GM12878 (cell line): Measurements from ENCODE around the gene CHSY3.

Experiments
- CEBPZ ChIP-seq: fragments of 150-350 bp; IDR thresholded peaks from 2 replicates; pipeline ENCODE4 v1.6.1; 2016; ENCODE audit warnings: low read depth, low read length
- CTCF ChIP-seq, 3 experiments: IDR thresholded peaks in 2 of 3; conservative IDR thresholded peaks in 1 of 3; 2 replicates each; pipeline ENCODE4 v1.5.1; 2011; ENCODE audit warnings: low read depth in 3 of 3, low read length in 3 of 3, mild to moderate bottlenecking in 3 of 3, control low read depth in 2 of 3, moderate library complexity in 2 of 3, inconsistent platforms in 1 of 3, mixed read lengths in 1 of 3; ENCODE audit not compliant: control insufficient read depth in 2 of 3, insufficient read depth in 1 of 3; ENCODE audit errors: extremely low read depth in 1 of 3
- EZH2 ChIP-seq: IDR thresholded peaks from 2 replicates; pipeline ENCODE4 v1.6.1; 2012; ENCODE audit warnings: low read depth, mild to moderate bottlenecking, control low read depth, inconsistent platforms, low read length, borderline replicate concordance; ENCODE audit not compliant: control insufficient read depth
- KDM1A ChIP-seq: fragments of 200-600 bp; sonication (generic); IDR thresholded peaks from 2 replicates; pipeline ENCODE4 v1.6.1; 2016; ENCODE audit warnings: borderline replicate concordance
- POLR2A ChIP-seq: IDR thresholded peaks from 2 replicates; pipeline ENCODE4 v1.6.1; 2011; ENCODE audit warnings: low read depth, mild to moderate bottlenecking, low read length
- RAD21 ChIP-seq: IDR thresholded peaks from 2 replicates; pipeline ENCODE4 v1.6.1; 2011; ENCODE audit warnings: mild to moderate bottlenecking, low read depth, low read length, moderate library complexity; ENCODE audit not compliant: insufficient read depth
- SMARCA5 ChIP-seq: fragments of 450-650 bp; IDR thresholded peaks from 2 replicates; pipeline ENCODE4 v1.6.1; 2017; ENCODE audit warnings: mild to moderate bottlenecking
- SMC3 ChIP-seq: IDR thresholded peaks from 2 replicates; pipeline ENCODE4 v1.6.1; 2011; ENCODE audit warnings: low read length, improper control_type of control experiment, borderline replicate concordance

GRCh38 chr5:129905473-129906176, 1.4 kb downstream of the CHSY3 start:
- TF ChIP-seq CTCF (IDR thresholded peaks at IDR 0.05 in 2 of 3, conservative IDR thresholded peaks at IDR 0.05 in 1 of 3; ENCODE audit: control insufficient read depth in 2 of 3, extremely low read depth in 1 of 3, insufficient read depth in 1 of 3, low read depth in 3 of 3, low read length in 3 of 3) (no peak), EZH2 (no peak), SMARCA5 (no peak), KDM1A (no peak), POLR2A (no peak), RAD21 (no peak), SMC3 (no peak), CEBPZ (no peak)
